HG02938 (cell line): Measurements from ENCODE around the gene FAM131A.
"Not testable (repeated sequence)": the region's sequence is repeated elsewhere in the genome, so short reads cannot be mapped to it uniquely, and the experiment has no call there.

Experiments used
- ATAC-seq: cut with Tn5 transposase; IDR thresholded peaks from one replicate; pipeline ENCODE4 v1.9.1; 2021; ENCODE audit warnings: mild to moderate bottlenecking, moderate library complexity; ENCODE audit not compliant: unreplicated experiment

Gene FAM131A

GRCh38 chr3:184338511-184338945 is 1.1 kb downstream of the FAM131A start:
- no peak for ATAC-seq

- ATAC-seq: no peak
These were observed 1.6 kb downstream of the FAM131A start for GRCh38 chr3:184339001-184339400.

DNA sequence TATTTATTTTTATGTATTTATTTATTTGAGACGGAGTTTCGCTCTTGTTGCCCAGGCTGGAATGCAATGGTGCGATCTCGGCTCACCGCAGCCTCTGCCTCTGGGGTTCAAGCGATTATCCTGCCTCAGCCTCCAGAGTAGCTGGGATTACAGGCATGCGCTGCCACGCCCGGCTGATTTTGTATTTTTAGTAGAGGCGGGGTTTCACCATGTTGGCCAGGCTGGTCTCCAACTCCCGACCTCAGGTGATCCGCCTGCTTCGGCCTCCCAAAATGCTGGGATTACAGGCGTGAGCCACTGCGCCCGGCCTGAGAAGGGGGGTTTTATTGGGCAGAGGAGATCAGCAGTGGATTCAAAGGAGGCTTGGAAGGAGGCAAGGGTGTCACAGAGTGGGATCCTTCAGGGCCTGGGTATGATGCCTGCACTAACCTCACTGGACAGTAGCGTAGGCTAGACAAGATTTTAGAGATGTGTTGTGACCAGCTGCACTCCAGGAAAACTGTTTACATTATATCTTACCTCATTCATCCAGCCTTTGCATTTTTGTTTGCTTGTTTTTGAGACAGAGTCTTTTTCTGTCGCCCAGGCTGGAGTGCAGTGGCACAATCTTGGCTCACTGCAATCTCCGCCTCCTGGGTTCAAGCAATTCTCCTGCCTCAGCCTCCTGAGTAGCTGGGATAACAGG is 2.2 kb downstream of the FAM131A start:
- ATAC-seq: not testable (repeated sequence)

- no peak for ATAC-seq
These were observed 4.5 kb downstream of the FAM131A start for GRCh38 chr3:184341925-184342324.

DNA sequence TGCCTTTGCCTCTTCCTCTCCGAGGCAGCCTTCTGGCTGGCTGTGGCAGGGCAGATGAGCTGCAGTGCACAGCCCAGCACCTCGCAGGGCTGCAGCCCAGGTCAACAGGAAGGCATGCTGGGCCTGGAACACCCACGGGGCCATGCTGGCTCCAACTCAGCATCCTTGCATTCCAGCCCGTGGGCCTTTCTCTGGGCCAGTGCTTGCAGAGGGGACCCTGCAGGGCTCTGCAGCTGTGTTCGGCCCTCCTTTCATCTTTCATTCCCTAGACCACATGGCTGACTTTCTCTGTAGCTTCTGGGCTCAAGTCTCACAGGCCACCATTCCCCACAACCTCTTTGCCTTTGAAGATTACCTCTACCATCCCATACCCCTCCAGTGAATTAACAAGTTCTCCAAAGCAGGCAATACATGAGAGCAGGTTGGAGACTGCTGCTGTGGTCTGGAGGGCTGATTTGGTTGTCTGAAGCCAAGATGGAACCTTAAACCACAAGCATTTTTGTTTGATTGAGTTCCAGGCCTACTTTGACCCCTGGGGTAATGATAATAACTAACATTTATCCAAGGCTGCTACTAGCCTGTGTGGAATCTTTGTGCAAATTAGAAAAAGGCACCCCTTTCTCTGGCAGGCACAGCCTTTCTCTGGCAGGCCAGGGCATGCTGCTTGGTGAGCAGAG is 5.9 kb downstream of the FAM131A start:
- ATAC-seq: no peak

- no peak for ATAC-seq
These were observed 7.3 kb downstream of the FAM131A start for GRCh38 chr3:184344579-184345316.

- ATAC-seq: no peak
These were observed 8.1 kb downstream of the FAM131A start for GRCh38 chr3:184345317-184346144.

- no peak for ATAC-seq
These were observed 9.2 kb downstream of the FAM131A start for GRCh38 chr3:184346480-184347190.

GRCh38 chr3:184347321-184348056 is 10.1 kb downstream of the FAM131A start:
- no peak for ATAC-seq

DNA sequence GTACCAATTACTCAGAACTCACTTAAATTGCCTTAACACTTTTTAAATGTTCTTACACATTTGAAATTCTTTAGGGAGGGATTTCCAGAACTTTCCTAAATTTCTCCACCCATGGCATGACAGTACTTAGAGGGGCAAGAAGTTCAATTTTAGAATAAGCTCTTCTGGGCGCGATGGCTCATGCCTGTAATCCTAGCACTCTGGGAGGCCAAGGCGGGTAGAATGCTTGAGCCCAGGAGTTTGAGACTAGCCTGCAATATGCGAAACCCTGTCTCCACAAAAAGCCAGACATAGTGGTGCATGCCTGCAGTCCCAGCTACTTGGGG is 10.6 kb downstream of the FAM131A start:
- ATAC-seq: no peak

DNA sequence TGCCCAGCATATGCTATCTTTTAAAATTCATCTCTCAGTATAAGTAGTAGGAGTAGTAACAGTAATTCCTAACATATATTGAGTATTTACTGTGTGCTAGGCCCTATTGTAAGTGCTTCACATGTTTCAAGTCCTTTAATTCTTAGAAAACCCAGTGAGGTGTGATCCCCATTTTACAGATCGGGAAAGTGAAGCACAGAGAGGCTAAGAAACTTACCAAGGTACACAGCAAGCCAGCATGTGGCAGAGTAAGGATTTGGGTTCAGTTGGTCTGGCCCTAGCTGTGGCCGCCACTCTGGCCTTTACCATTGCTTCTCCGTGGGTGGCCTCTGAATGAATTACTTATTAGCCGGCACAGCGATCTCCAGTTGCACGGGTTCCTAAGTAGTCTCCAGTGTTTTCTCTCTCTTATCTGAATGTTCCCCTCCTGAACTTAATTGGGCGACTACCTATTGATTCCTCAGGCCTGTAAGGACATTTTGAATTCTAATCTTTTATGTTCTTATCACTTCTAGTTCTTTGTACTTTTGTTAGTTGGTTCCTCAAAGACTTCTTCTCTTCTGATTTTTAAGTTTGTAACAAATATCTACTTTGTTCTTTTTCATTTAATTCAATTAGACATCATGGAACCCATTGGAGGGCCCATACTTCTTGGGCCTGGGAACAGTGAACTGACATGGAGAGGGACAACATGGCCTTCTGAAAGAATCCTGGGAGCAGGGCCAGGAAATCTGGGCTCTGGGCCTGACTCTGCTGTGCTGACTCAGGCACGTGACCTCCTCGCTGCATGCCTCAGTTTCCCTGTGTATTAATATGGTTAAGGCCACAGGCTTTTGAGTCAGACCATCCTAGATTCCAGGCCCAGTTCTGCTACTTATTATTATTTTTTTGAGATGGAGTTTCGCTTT is 12.4 kb downstream of the FAM131A start:
- no peak for ATAC-seq

DNA sequence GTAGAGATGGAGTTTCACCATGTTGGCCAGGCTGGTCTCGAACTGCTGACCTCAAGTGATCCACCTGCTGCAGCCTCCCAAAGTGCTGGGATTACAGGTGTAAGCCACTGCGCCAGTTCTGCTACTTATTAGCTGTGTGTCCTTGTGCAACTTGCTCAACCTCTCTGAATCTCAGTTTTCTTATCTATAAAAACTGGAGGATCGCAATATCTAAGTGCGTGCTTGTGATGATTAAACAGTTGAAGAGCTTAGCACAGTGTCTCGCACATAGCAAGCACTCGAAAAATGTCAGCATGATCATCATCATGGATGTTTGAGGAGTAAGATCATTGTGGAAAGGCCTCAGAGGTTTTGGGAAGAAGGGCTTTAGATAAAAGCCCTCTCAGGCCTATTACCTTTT is 13.2 kb downstream of the FAM131A start:
- no peak for ATAC-seq

DNA sequence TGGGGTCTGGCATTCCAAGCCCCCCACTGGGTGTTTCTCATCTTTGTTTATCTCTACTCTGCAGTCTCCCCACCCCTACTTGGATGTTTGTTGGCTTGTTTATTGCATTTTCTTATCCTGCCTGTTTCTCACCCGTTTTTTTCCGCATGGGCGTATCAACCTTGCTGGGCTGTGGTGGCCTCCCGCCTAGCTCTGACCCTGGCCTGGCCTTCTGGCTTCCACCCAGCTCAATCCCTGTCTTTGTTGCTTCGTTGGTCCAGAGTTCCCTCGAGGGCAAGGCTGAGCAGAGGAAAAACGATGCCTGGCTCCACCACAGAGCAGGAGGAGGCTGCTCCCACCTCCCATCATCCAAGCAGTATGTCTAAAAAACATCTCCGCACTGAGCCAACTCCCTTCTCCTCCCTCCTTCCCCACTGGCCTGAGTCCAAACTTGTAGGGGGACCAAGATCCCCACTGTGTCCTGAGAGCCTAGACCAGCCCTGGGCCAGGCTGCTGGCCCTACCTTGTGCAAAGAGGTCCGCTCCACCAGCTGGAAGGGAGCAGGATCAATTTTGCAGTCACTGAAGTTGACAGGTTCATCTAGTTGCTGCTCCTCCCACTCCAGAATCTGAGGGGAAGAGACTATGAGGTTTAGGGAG is 14.2 kb downstream of the FAM131A start:
- no peak for ATAC-seq

GRCh38 chr3:184352149-184352785 is 14.9 kb downstream of the FAM131A start:
- no peak for ATAC-seq

GRCh38 chr3:184352897-184353545 is 15.6 kb downstream of the FAM131A start:
- ATAC-seq: no peak

DNA sequence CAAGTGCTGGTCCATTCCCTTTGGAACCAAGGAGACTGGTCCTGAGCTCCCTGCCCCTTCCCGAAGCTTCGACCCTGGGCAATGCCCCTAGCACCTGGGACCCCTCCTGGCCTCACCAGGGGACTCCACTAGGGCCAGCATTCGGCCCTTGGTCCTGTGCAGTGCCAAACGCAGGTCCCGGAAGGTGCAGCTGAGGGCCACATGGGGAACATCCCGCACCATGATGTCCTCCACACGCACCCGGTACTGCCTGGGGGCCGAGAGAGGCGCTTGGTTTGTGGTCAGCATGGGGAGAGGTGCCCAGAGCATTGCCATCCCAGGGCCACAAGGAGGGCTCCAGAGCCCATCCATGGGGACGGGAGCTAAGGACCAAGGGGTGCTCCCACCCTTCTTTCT is 16.1 kb downstream of the FAM131A start:
- no peak for ATAC-seq

DNA sequence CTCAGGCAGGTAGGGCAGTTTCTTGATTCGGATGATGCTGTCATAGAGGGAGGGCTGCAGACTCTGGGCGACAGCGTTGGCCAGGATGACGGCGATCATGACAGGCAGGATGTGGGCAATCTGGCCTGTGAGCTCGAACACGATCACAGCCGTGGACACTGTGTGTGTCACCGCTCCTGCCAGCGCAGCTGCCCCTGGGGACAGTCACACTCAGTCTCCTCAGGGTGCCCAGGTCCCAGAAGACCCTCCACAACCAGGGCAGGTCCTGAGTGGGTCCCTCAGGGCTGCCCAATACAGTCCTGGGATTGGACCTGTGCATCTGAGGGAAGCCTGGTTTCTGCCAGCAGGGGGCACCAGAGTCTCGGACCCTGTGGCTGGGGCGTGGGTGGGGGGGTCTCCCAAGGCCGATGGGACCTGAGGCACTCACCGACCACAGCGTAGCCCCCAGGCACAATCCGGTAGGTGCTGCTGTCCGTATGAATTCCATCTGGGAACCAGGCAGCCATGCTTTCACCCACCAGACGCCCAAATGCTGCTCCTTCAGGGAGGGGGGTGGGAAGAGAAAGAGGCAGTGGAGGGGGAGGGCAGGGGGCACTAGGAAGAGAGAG is 16.8 kb downstream of the FAM131A start:
- no peak for ATAC-seq
